ENCODE measurements around the gene OSBPL9. TPM values are rescaled to one million over a fixed set of nuclear protein-coding genes. Genes with fewer than 3 reads are reported as not detected.

OSBPL9 gene
- total RNA-seq, 2 donors from 2014 or later: 94.1 to 114 TPM

- no peak for TF ChIP-seq CTCF (IDR thresholded peaks at IDR 0.05)
- peaks cover 3% of the 10 kb centered on the region for H3K36me3 ChIP-seq
- H3K4me3 ChIP-seq: no peak overlapping the region
- no peaks in the 10 kb centered on the region for H3K27me3 ChIP-seq (replicated peaks; ENCODE audit: insufficient read depth)
- ATAC-seq (ENCODE audit: insufficient number of reproducible peaks, low FRiP score, low read depth) (no peak), DNase-seq (ENCODE audit: low spot score) (no peak)
- H3K27ac ChIP-seq: no peak overlapping the region
- H3K4me1 ChIP-seq (ENCODE audit: control insufficient read depth in 1 of 2, low read depth in 2 of 2): peaks cover 22 to 39% of the 10 kb centered on the region in 2 donors
- H3K9me3 ChIP-seq: no peaks in the 10 kb centered on the region
Observed at GRCh38 chr1:51755437-51755836, 138.5 kb downstream of the OSBPL9 start.

- DNase-seq (ENCODE audit: low spot score) (no peak), ATAC-seq (ENCODE audit: insufficient number of reproducible peaks, low FRiP score, low read depth) (no peak)
- Histone ChIP-seq H3K27me3 (replicated peaks; ENCODE audit: insufficient read depth) (no peaks in the 10 kb centered on the region), H3K27ac (no peak overlapping the region), H3K36me3 (peaks cover 3% of the 10 kb centered on the region), H3K4me1 (ENCODE audit: control insufficient read depth in 1 of 2, low read depth in 2 of 2) (peaks cover 22 to 39% of the 10 kb centered on the region in 2 donors), H3K9me3 (no peaks in the 10 kb centered on the region), H3K4me3 (no peak overlapping the region)
- no peak for TF ChIP-seq CTCF (IDR thresholded peaks at IDR 0.05)
Observed at GRCh38 chr1:51756290-51756689, 139.4 kb downstream of the OSBPL9 start.

- no peak for DNase-seq (ENCODE audit: low spot score)
- no peak for ATAC-seq (ENCODE audit: insufficient number of reproducible peaks, low FRiP score, low read depth)
- peaks cover 22 to 39% of the 10 kb centered on the region in 2 donors for H3K4me1 ChIP-seq (ENCODE audit: control insufficient read depth in 1 of 2, low read depth in 2 of 2)
- H3K9me3 ChIP-seq: no peaks in the 10 kb centered on the region
- H3K27me3 ChIP-seq (replicated peaks; ENCODE audit: insufficient read depth): no peaks in the 10 kb centered on the region
- no peak for TF ChIP-seq CTCF (IDR thresholded peaks at IDR 0.05)
- H3K36me3 ChIP-seq: no peaks in the 10 kb centered on the region
- peak overlapping the region; percentile 21 to 38 for H3K27ac ChIP-seq
- H3K4me3 ChIP-seq: no peak overlapping the region
Observed at GRCh38 chr1:51758310-51758709, 141.4 kb downstream of the OSBPL9 start.

GRCh38 chr1:51760872-51761271 is 144.0 kb downstream of the OSBPL9 start:
- DNase-seq (ENCODE audit: low spot score) (no peak), ATAC-seq (ENCODE audit: insufficient number of reproducible peaks, low FRiP score, low read depth) (no peak)
- Histone ChIP-seq H3K4me1 (ENCODE audit: control insufficient read depth in 1 of 2, low read depth in 2 of 2) (peaks cover 22 to 39% of the 10 kb centered on the region in 2 donors), H3K9me3 (no peaks in the 10 kb centered on the region), H3K36me3 (no peaks in the 10 kb centered on the region), H3K4me3 (no peak overlapping the region), H3K27ac (no peak overlapping the region), H3K27me3 (replicated peaks; ENCODE audit: insufficient read depth) (no peaks in the 10 kb centered on the region)
- no peak for TF ChIP-seq CTCF (IDR thresholded peaks at IDR 0.05)

- Histone ChIP-seq H3K27me3 (replicated peaks; ENCODE audit: insufficient read depth) (no peaks in the 10 kb centered on the region), H3K4me1 (ENCODE audit: control insufficient read depth in 1 of 2, low read depth in 2 of 2) (peaks cover 22 to 39% of the 10 kb centered on the region in 2 donors), H3K27ac (no peak overlapping the region), H3K4me3 (no peak overlapping the region), H3K9me3 (no peaks in the 10 kb centered on the region), H3K36me3 (peaks cover 2% of the 10 kb centered on the region)
- no peak for ATAC-seq (ENCODE audit: insufficient number of reproducible peaks, low FRiP score, low read depth)
- DNase-seq (ENCODE audit: low spot score): no peak
- TF ChIP-seq CTCF (IDR thresholded peaks at IDR 0.05): no peak
Observed at GRCh38 chr1:51761351-51761750, 144.5 kb downstream of the OSBPL9 start.
